Activated T-helper 2 cell treated with anti-CD3 and anti-CD28 coated beads, Interferon-gamma antibody, Interleukin-2, Interleukin-4, amounts not matched to agents 10 μg/mL and 5 μg/mL and 100 μg/mL, durations not matched to agents 14 hours and 24 hours and 36 hours (primary cell): Measurements from ENCODE around the gene TBL2. TPM values are rescaled to one million over a fixed set of nuclear protein-coding genes. Genes with fewer than 3 reads are reported as not detected.
A peak's percentile ranks its signal among the peaks of the same experiment; 100 is the strongest.
"Not testable (repeated sequence)": the region's sequence is repeated elsewhere in the genome, so short reads cannot be mapped to it uniquely, and the experiment has no call there.

Experiments
- DNase-seq: peaks from one replicate; pipeline ENCODE4 v3.0.0; 2021; ENCODE audit warnings: low spot score
- H3K27ac Mint-ChIP-seq: one replicate; pipeline ENCODE4 v1.8.0; 2021; ENCODE audit warnings: mixed read lengths
- H3K27me3 Mint-ChIP-seq: one replicate; pipeline ENCODE4 v1.8.0; 2021; ENCODE audit warnings: low read depth, mixed read lengths
- H3K36me3 Mint-ChIP-seq: one replicate; pipeline ENCODE4 v1.8.0; 2021; ENCODE audit warnings: low read depth, mixed read lengths
- H3K4me1 Mint-ChIP-seq: one replicate; pipeline ENCODE4 v1.8.0; 2021; ENCODE audit warnings: low read depth, mixed read lengths
- H3K4me3 Mint-ChIP-seq: one replicate; pipeline ENCODE4 v1.8.0; 2021; ENCODE audit warnings: low read depth, mild to moderate bottlenecking, moderate library complexity, mixed read lengths
- H3K9me3 Mint-ChIP-seq: one replicate; pipeline ENCODE4 v1.8.0; 2021; ENCODE audit warnings: mixed read lengths
- intact Hi-C: fragments of 100-400 bp; cut with micrococcal nuclease; formaldehyde crosslinking; loops from one replicate; pipeline ENCODE4 v1.15.1; 2023
- total RNA-seq: library from RNA; stranded (reverse); gene quantifications from 2 replicates; pipeline ENCODE4 v1.2.3, GENCODE V29; 2022

The TBL2 gene
- total RNA-seq, 1 donor from 2014 or later, result 43.9 TPM

- Mint-ChIP-seq H3K9me3 (no peaks in the 10 kb centered on the region), H3K27me3 (no peaks in the 10 kb centered on the region), H3K4me3 (no peak overlapping the region), H3K27ac (no peak overlapping the region), H3K36me3 (peaks cover 18% of the 10 kb centered on the region), H3K4me1 (peaks cover 4% of the 10 kb centered on the region)
- intact Hi-C loops, result no loop called here
- DNase-seq, result no peak
Measured at GRCh38 chr7:73532224-73532623, 46.2 kb downstream of the TBL2 start.

DNA sequence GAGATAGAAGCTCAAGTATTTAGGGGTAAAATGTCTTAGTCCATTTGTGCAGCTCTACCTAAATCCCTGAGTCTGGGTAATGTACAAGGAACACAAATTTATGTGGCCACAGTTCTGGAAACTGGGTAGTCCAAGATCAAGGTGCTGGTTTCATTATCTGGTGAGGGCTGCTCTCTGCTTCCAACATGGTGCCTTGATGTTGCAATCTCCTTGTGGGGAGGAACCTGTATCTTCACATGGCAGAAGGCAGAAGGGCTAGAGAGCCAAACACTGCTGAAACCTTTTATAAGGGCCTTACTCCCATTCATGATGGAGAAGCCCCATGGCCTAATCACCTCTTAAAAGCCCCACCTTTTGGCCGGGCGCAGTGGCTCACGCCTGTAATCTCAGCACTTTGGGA lies 47.6 kb downstream of the TBL2 start:
- Mint-ChIP-seq H3K36me3 (peaks cover 4% of the 10 kb centered on the region), H3K27ac (no peak overlapping the region), H3K4me1 (peaks cover 10% of the 10 kb centered on the region), H3K27me3 (no peaks in the 10 kb centered on the region), H3K4me3 (no peak overlapping the region), H3K9me3 (no peaks in the 10 kb centered on the region)
- intact Hi-C loops, result no loop called here
- DNase-seq, result no peak

GRCh38 chr7:73526896-73527821 lies 51.2 kb downstream of the TBL2 start:
- no peak for DNase-seq
- peaks cover 25% of the 10 kb centered on the region for H3K4me1 Mint-ChIP-seq
- H3K36me3 Mint-ChIP-seq, result peaks cover 4% of the 10 kb centered on the region
- H3K9me3 Mint-ChIP-seq, result no peaks in the 10 kb centered on the region
- peak overlapping the region; percentile 63 for H3K4me3 Mint-ChIP-seq
- intact Hi-C loops, result no loop called here
- H3K27ac Mint-ChIP-seq, result peak overlapping the region; percentile 87
- H3K27me3 Mint-ChIP-seq, result no peaks in the 10 kb centered on the region

DNA sequence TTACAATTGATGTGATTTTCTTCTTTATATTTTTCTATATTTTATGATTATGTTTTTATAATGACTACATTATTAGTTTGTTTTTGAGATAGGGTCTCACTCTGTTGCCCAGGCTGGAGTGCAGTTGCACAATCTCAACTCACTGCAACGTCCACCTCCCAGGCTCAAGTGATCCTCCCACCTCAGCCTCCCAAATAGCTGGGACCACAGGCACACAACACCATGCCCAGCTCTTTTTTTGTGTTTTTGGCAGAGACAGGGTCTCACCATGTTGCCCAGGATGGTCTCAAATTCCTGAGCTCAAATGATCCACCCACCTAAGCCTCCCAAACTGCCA lies 52.3 kb downstream of the TBL2 start:
- not testable (repeated sequence) for H3K4me3 Mint-ChIP-seq

DNA sequence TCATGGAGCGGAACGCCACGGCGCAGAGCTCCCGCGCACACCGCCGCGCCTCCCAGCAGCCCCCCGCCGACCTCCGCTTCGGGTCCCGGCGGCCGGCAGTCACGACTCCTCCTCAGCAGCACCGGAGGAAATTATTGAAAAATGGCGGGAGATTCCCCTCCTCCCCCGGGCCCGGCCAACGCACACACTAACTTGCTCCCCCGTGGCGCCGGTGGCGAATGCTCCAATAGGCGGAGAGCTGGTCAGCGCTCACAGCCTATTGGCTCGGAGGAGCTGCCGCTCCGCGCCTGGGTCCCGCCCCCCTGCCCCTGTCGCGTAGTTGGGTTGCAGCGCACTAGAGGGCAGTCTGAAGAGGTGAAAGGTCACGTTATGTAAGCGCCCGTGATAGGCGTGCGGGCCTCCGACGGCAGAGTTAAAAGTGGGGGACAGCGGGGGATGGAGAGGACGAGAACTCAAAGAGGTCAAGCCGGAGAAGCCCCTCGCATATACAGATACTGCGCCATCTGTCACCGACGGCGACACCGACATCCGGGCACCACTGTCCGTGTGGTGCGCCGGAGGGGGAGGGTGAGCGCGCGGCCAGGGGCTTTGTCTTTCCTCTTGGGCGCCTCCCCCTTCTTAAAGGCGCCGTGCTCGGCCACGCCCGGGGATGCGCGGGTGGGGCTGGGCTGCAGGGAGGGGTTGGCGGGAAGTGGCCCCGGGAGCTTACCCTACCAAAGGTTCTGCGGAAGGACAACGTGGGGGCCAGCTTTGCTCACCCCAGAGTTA lies 56.1 kb downstream of the TBL2 start, which contains the start of gene BAZ1B:
TSS of gene BAZ1B (minus strand) at position 189 of the 768 bp plus-strand sequence. CDS start 360 bp downstream, outside the sequence.
- peaks cover 40% of the 10 kb centered on the region for H3K36me3 Mint-ChIP-seq
- peak within 1 kb of the TSS; percentile 98 for H3K4me3 Mint-ChIP-seq
- DNase-seq, result peak; percentile 95
- intact Hi-C loops, result loop anchor here (1.0 kb wide), 5 partner anchors 35 to 216 kb away; partner anchors contain the start of genes ABHD11, BCL7B, TBL2 and VPS37D
- H3K4me1 Mint-ChIP-seq, result peaks cover 52% of the 10 kb centered on the region
- H3K9me3 Mint-ChIP-seq, result no peaks in the 10 kb centered on the region
- peak within 1 kb of the TSS; percentile 94 for H3K27ac Mint-ChIP-seq
- H3K27me3 Mint-ChIP-seq, result no peaks in the 10 kb centered on the region

More for the DNA sequence above, 52.3 kb downstream of the TBL2 start:
- H3K27me3 Mint-ChIP-seq, H3K9me3 Mint-ChIP-seq, DNase-seq, H3K36me3 Mint-ChIP-seq, intact Hi-C loops: not testable (repeated sequence)
- Mint-ChIP-seq H3K4me1 (peaks cover 25% of the 10 kb centered on the region), H3K27ac (peak overlapping the region; percentile 68)

- Mint-ChIP-seq H3K4me3 (peak overlapping the region; percentile 64), H3K27ac (no peak overlapping the region), H3K4me1 (peaks cover 50% of the 10 kb centered on the region), H3K27me3 (no peaks in the 10 kb centered on the region), H3K9me3 (no peaks in the 10 kb centered on the region), H3K36me3 (peaks cover 46% of the 10 kb centered on the region)
- no peak for DNase-seq
- intact Hi-C loops, result loop anchor here (1.0 kb wide), 5 partner anchors 36 to 217 kb away; partner anchors contain the start of genes ABHD11, BCL7B, TBL2 and VPS37D
Measured at GRCh38 chr7:73521636-73522104, 56.7 kb downstream of the TBL2 start.

DNA sequence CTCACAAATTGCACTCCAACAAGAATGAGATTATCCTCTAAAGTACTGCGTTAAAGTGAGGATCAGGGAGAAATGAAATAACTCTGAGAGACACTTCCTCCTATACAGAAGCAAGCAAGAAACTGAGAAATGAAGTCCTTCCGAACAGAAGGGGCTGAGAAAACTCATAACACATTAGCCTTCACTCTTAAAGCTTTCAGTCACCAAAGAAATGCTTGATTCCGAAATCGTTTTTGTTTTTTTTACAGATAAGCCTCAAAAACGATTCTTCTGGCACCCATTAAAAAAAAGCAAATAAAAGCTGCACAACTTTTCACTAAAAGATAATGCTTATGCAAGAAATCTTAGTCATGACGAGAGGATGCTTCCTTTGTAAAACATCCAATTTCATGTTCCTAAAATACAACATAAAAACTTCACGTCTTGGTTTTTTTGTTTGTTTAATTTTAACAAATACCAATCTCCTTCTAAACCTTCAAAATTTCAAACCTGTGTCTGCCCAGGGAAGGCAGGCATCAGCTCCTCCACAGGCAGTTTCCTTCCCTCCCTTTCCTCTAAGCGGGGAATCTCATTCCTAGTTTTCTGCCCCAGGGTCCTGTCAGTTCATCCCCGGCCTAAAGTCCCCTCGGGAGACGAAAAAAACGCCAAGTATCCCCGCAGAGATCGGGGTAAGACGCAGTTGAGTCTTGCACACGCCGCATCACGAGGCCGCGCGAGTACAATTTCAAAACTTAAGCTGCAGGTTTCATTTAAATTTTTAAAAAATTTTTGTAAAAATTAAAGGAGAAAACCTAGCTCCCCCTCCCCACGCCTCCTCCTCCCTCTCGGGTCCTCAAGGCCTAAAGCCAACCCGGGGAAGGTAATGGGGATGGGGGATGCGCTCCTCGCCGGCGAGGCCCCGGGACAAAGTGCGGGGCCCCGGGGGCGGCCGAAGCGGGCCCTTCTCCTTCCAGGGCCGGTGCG lies 57.4 kb downstream of the TBL2 start:
- no peak for DNase-seq
- intact Hi-C loops, result no loop called here
- Mint-ChIP-seq H3K27me3 (no peaks in the 10 kb centered on the region), H3K36me3 (peaks cover 46% of the 10 kb centered on the region), H3K9me3 (no peaks in the 10 kb centered on the region), H3K27ac (peak overlapping the region; percentile 91), H3K4me3 (peak overlapping the region; percentile 98), H3K4me1 (peaks cover 50% of the 10 kb centered on the region)

DNA sequence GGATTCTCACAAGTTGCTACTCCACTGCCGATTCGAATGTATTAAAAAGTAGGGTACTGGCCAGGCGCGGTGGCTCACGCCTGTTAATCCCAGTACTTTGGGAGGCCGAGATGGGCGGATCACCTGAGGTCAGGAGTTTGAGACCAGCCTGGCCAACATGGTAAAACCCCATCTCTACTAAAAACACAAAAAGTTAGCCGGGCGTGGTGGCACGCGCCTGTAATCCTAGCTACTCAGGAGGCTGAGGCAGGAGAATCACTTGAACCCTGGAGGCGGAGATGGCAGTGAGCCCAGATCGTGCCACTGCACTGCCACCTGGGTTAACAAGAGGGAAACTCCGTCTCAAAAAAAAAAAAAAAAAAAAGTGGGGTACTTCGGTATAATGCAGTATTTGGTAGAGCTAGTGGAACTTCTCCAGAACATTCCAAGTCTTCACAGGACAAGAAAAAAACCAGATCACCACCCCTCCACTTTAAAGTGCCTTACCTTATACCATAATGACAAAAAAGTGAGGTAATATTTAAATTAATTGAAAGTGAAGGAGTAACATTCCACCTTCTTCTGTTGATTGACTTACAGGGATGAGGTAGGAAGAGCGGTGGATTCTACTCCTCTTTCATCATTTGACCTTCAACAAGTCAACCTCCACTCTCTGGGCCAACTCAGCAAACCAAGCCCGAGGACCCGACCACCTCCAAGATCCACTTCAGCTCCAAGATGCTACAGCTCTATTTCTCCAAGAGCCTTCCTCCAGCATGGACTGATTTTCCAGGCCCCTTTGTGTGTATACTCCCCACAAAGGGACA lies 58.3 kb downstream of the TBL2 start:
- H3K9me3 Mint-ChIP-seq, result no peaks in the 10 kb centered on the region
- no peak for DNase-seq
- H3K36me3 Mint-ChIP-seq, result peaks cover 49% of the 10 kb centered on the region
- intact Hi-C loops, result no loop called here
- peak overlapping the region; percentile 91 for H3K27ac Mint-ChIP-seq
- no peaks in the 10 kb centered on the region for H3K27me3 Mint-ChIP-seq
- H3K4me1 Mint-ChIP-seq, result peaks cover 45% of the 10 kb centered on the region
- H3K4me3 Mint-ChIP-seq, result peak overlapping the region; percentile 98

- peak overlapping the region; percentile 98 for H3K4me3 Mint-ChIP-seq
- intact Hi-C loops, result no loop called here
- H3K27ac Mint-ChIP-seq, result peak overlapping the region; percentile 65
- peaks cover 60% of the 10 kb centered on the region for H3K36me3 Mint-ChIP-seq
- H3K27me3 Mint-ChIP-seq, result no peaks in the 10 kb centered on the region
- DNase-seq, result no peak
- H3K9me3 Mint-ChIP-seq, result no peaks in the 10 kb centered on the region
- H3K4me1 Mint-ChIP-seq, result peaks cover 43% of the 10 kb centered on the region
Measured at GRCh38 chr7:73518470-73518869, 59.9 kb downstream of the TBL2 start.
